Measurements from ENCODE around the gene XKR3.
"Not testable (repeated sequence)": the region's sequence is repeated elsewhere in the genome, so short reads cannot be mapped to it uniquely, and the experiment has no call there.

DNA sequence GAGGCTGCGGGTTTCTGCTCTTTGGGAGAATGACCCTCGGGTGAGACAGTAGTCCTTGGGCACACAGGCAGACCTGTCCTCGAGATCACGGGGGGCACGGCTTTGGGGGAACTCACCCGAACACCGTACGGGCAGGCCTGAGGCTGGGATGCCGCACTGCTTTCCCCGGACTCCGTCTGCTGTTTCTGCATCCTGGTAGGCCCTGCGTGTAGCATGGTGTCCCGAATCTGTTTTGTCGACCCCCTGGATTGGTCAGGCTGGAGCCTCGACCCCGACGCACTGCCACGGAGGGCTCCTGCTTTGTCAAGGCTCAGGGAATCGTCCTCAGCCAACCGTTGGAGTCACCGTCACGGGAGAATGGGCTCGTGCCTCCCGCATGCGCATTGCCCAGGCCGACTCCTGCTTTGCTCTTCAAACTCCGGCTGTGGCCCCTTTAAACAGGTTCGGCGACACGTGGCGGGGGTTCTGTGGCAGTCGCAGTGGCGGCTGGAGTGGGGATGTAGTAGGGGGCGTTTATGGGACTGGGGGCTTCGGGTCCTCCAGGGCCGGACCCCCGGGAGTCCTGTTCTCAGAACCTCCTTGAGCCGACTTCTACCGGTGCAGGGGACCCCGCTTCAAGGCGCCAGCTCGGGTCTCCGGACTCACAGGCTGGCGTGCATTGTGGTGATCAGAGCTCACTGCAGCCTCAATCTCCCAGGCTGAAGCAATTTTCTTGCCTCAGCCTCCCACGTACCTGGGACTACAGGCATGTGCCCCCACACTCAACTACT is 76.9 kb downstream of the XKR3 start:
- TF ChIP-seq POLR2A (IDR thresholded peaks at IDR 0.05; ENCODE audit: low read depth, low read length); TAF1 (IDR thresholded peaks at IDR 0.05; ENCODE audit: borderline replicate concordance, low read depth, low read length); POLR2AphosphoS5 (IDR thresholded peaks at IDR 0.05; ENCODE audit: low read depth, low read length): not testable (repeated sequence)
